ENCODE measurements around the gene VDR.
"Not testable (repeated sequence)": the region's sequence is repeated elsewhere in the genome, so short reads cannot be mapped to it uniquely, and the experiment has no call there.

The VDR gene

DNA sequence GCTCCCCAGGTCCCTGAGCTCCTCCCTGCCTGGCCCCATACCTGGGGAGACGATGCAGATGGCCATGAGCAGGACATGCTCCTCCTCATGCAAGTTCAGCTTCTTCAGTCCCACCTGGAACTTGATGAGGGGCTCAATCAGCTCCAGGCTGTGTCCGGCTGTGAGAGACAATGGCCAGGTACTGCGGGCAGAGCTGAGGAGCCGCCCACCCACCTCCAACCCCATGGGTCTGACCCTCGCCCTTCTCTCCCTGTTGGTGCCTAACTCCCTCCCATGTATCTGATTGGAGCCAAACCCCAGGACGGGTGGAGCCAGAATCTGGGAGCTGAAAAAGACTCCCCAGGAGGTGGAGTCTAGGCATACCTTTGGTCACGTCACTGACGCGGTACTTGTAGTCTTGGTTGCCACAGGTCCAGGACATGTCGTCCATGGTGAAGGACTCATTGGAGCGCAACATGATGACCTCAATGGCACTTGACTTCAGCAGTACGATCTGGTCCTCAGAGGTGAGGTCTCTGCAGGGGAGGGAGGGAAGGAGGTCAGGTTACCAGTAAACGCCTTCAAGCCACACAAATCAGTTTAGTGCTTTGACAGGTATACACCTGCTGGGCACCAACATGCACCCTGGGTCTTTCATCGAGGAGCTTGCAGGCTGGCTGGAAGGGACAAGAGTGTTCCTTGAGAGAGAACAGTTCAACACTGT, 58.3 kb downstream of the VDR start:
- no peak for DNase-seq (ENCODE audit: low read depth)

DNA sequence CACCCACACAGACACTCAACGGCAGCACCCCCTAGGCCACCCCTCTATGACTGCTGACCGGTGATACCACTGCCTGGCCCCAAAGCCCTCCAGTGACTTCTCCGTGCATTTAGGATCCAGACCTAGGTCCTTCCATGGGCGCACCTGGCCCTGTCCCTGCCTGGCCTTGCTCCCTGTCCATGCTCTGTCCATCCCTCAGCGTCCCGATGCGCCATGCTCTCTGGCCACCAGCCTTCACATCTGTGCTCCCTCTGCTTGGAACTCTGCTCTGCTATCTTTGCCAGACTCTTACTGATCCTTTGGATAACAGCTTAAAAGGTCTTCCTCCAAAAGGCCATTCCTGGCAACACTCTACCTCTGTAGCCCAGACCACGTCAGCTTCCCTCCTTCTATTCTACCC, 59.7 kb downstream of the VDR start:
- DNase-seq (ENCODE audit: low read depth) = no peak

DNA sequence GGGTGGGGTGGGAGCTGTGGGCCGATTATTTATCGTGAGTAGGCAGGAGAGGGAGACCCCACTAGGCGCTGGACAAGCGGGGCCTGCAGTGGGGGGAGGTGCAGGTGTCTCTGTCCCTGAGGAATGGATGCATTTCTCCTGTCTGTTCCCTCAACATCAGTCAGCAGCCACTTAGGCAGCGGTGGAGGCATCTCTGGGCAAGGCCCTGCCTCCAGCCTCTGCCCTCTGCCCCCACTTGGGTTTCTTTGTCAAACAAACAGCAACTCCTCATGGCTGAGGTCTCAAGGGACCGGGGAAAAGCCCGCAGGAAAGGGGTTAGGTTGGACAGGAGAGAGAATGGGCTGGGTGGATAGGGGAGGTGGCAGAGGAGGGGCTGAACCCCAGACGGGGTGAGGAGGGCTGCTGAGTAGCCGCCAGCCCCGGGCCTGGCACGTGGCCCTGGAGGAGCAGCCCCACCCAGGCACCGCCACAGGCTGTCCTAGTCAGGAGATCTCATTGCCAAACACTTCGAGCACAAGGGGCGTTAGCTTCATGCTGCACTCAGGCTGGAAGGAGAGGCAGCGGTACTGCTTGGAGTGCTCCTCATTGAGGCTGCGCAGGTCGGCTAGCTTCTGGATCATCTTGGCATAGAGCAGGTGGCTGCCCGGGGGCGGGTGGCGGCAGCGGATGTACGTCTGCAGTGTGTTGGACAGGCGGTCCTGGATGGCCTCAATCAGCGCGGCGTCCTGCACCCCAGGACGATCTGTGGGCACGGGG, 60.4 kb downstream of the VDR start:
- DNase-seq (ENCODE audit: low read depth) = no peak

DNA sequence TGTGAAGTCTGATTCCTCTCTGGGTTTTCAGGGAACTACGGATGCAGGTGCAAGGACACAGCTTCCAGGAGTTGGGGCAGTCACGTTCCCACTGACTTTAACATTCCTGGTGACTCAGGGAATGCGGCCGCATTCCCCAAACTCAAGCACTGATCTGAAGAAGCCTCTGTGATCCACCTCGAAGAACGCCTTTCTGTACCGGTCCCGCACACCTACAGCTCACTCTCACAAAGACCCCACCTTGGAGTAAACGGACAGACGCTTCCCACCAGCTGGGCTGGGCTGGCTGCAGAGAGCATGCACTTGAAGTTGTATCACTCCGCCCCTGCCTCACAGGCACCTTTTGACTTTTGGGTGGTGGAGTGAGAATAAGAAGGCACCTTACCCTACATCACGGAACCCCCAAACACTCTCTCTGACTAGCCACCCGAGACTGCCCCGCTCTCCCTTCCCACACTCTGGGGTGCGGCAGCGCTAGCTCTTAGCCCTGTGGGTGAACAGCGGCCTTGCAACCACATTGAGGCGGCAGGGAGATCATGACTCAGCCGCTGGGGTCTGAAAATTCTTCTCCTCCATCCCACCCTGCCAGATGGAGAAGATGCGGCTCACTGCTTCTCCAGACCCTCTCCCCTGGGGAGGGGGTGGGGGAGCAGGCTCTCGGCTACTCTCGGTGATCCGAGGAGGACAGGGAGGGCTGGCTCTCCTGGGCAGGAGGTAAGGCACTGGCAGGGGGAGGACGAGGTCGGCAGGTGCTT, 61.4 kb downstream of the VDR start:
- DNase-seq (ENCODE audit: low read depth) = no peak

DNA sequence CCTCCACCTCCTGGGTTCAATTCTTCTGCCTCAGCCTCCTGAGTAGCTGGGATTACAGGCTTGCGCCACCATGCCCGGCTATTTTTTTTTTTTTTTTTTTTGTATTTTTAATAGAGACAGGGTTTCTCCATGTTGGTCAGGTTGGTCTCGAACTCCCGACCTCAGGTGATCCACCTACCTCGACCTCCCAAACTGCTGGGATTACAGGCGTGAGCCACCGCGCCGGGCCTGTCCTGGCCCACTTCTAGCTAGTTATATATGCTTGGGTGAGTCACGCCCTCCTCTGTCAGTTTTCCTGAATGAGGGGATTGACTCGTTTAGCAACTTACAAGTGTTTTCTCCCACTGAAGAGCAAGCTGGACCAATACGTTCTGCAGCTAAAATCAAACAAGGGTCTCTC, 62.3 kb downstream of the VDR start:
- not testable (repeated sequence) for DNase-seq (ENCODE audit: low read depth)

DNA sequence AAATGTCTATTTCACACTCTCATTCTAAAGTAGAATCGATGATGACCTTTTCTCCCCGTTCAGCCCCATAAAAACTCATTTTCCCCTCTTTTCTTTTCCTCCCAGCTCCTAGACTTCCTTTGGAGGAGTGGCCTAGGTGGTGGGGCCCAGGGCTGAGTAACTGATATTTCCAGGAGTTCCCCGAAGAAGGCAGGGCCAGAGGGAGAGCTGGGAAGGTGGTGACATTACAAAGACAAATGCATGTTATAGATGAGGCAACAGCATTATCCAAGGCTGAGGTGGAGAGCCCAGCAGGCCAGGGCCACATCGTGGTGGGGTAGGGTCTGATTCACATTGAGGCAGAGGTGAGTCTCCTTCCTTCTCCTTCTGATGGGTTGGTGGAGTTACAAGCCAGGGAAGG, 62.9 kb downstream of the VDR start:
- DNase-seq (ENCODE audit: low read depth) = peak; percentile 15

- DNase-seq (ENCODE audit: low read depth) = no peak
Measured at GRCh38 chr12:47841501-47841900, 63.3 kb downstream of the VDR start.

GRCh38 chr12:47840571-47840970, 64.2 kb downstream of the VDR start:
- DNase-seq (ENCODE audit: low read depth) = no peak

GRCh38 chr12:47839214-47839876, 65.4 kb downstream of the VDR start:
- DNase-seq (ENCODE audit: low read depth) = no peak

DNA sequence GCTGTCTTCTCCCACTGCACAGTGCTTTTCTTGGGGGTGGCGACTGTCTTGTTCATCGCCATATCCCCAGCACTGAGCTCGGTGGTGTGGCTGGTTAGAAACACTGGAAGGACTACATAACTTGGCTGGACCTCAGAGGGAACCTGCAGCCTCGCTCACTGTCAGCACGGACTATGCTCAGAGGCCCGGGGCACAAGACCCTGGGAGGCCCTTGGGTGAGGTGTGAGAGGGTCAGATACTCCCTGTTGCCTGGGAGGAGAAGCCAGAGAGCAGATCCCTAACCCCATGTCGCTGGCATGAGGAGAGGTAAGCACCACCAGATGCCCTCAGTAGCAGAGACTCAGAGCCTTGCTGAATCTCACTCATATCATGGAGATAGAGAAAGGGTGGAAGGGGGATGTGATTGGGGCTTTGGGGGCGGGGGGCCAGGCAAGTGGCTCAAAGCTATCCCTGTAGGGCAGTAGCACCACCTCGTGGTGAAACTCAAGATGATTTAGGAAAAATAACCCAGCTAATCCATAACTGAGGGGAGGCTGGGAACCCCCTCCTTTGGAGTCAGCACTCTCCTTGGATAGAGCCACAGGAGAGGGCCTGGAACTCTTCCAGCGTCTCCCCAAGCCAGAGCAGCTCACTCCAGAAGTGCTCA, 66.4 kb downstream of the VDR start:
- peak; percentile 67 for DNase-seq (ENCODE audit: low read depth)

- DNase-seq (ENCODE audit: low read depth) = peak; percentile 78
Measured at GRCh38 chr12:47837190-47838171, 67.3 kb downstream of the VDR start.

DNA sequence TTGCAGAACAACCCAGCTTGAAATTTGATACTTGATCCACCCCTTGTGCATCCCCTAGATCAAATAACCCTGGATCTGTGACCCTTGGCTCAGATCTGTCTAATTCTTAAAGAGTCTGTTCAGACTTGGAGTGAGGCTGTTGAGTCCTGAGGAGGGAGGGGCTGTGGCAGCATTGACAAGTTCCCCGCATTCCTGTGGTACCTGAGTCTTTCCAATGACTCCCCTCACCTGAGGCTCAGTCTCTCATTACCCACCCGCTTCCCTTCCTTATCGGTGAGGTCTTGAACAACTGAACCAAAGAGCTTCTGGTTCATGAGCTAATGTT, 69.0 kb downstream of the VDR start:
- DNase-seq (ENCODE audit: low read depth) = no peak

DNA sequence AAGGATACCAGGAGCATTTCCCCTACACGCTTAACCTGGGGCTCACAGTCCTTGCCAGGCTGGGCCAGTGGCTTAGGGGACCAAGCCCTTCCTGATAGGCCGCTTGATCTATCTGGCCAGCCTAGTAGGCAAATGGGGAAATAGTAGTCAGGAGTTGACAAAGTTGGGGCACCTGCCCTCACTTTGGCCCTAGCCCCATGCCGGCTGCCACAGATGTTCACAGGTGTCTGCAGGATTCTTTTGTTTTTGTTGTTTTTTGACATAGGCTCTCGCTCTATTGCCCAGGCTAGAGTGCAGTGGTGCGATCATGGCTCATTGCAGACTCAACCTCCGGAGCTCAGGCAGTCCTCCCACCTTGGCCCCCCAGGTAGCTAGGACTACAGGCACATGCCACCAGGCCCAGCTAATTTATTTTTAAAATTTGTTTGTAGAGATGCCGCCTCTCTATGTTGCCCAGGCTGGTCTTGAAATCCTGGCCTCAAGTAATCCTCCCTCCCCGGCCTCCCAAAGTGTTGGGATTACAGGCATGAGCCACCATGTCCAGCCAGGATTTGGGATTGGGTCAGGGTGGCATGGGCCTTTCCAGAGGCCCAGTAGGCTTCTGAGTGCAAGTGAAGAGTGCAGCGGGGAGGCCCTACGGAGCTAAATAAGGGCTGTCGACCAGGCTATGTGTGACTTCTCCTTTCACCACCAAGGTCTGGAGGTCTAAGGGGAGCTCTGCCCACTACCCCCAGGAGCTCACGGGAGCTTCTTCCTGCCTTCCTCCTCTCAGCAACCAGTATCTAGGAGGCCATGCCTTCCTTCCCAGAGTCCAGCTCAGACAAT, 69.6 kb downstream of the VDR start:
- DNase-seq (ENCODE audit: low read depth) = no peak

DNA sequence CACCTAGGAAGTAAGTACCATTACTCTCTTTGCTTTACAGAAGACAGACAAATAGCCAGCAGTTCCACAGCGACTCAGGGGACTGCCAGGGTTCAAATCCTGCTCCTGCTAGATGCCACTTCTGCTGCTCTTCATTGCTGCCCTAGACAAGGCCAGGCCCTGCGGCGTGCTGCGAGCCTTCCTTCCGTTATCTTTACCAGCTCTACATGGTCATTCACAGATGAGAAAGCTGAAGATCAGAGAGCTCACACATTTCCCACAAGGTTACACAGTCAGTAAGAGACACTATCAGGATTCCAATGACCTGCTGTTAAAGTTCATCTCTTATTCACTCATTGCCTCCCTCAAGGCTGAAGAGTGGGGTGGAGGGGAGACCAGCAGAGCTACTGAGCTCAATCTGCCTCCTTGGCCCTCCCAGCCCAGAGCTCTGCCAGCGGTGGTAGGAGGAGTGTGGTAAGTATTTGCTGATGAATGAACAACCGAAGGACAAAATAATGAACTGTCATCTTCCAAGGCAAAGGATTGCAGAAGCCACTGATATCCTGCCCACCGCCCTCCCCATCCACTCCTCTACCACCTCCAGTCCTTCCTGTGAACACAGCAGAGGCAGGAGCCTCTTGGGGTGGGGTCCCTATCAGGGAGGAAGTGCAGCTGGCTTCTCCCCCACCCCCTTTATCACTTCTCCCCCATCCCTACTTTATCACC, 70.4 kb downstream of the VDR start:
- DNase-seq (ENCODE audit: low read depth) = no peak

GRCh38 chr12:47833591-47834012, 71.2 kb downstream of the VDR start:
- no peak for DNase-seq (ENCODE audit: low read depth)

DNA sequence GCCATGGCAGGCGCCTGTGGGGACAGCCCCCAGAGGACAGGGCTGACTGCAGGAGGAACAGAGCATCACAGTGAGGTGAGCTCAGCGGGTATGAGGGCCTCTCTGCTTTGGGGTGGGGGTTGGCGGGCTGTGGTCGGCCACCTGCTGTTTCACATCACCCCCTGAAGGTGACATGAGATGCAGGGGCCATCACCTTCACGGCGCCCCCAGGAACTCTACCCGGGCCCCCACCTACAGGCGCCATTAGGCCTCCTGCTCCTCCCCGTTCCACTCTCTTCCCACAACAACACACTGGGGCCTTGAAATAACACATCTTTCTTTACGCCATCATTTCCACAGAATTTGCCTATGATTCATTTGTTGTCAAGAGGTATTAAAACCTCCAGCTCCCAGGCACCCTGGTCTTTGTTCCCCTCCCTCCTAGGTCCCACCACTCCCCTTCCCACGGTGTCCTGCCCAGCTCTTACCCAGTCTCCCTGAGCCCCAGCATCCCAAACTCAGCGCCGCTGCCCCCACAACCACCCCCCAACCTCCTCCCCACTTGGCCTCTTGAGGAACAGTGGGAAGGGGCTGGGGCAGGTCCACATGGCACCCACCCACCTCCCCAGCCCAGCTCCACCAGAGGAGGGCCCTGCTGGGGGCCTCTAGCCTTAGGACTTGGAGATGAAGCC, 72.4 kb downstream of the VDR start:
- no peak for DNase-seq (ENCODE audit: low read depth)

DNA sequence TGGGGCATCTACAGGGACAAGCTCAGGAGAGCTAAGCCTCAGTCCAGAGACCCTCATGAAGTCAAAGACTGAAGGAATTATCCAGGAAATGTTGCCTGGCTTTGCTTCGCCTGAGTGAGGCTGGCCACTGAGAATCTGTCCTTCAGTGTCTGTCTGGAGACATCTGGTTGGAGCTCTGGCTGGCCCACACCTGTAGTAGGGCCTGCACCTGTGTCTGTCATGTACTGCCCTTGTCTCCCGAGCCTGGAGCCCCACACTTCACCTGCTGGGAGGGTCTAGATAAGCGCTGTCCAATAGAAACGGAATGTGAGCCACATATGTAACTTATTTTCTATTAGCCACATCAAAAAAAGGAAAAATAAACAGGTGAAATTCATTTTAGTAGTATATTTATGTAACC, 75.2 kb downstream of the VDR start:
- no peak for DNase-seq (ENCODE audit: low read depth)

GRCh38 chr12:47828976-47829482, 75.8 kb downstream of the VDR start:
- DNase-seq (ENCODE audit: low read depth) = peak; percentile 83
